ENCODE results near the gene ZFTA. TPM values are rescaled to one million over a fixed set of nuclear protein-coding genes. Genes with fewer than 3 reads are reported as not detected.
"Not testable (repeated sequence)": the region's sequence is repeated elsewhere in the genome, so short reads cannot be mapped to it uniquely, and the experiment has no call there.

Gene ZFTA
- total RNA-seq, 1 donor from 2014 or later: 25.1 TPM

- Histone ChIP-seq H3K4me3 (ENCODE audit: low read depth, low read length) (no peak overlapping the region), H3K36me3 (ENCODE audit: control insufficient read depth, insufficient read depth, low read length) (no peaks in the 10 kb centered on the region), H3K27me3 (ENCODE audit: control insufficient read depth, insufficient read depth, low read length) (no peaks in the 10 kb centered on the region)
- no peak for TF ChIP-seq CTCF (IDR thresholded peaks at IDR 0.05; ENCODE audit: insufficient read depth, low read length, poor library complexity, severe bottlenecking)
- no peak for DNase-seq (ENCODE audit: low read depth)
Measured at GRCh38 chr11:63775191-63775590, 6.6 kb upstream of the ZFTA start.

- DNase-seq (ENCODE audit: low read depth); H3K27me3 ChIP-seq (ENCODE audit: control insufficient read depth, insufficient read depth, low read length); H3K4me3 ChIP-seq (ENCODE audit: low read depth, low read length); H3K36me3 ChIP-seq (ENCODE audit: control insufficient read depth, insufficient read depth, low read length): not testable (repeated sequence)
Measured at GRCh38 chr11:63771741-63772318, 3.3 kb upstream of the ZFTA start.

- no peak for TF ChIP-seq CTCF (IDR thresholded peaks at IDR 0.05; ENCODE audit: insufficient read depth, low read length, poor library complexity, severe bottlenecking)
- DNase-seq (ENCODE audit: low read depth): no peak
Measured at GRCh38 chr11:63770763-63771162, 2.2 kb upstream of the ZFTA start.

GRCh38 chr11:63769714-63770455 lies 1.3 kb upstream of the ZFTA start:
- Histone ChIP-seq H3K27me3 (ENCODE audit: control insufficient read depth, insufficient read depth, low read length) (no peaks in the 10 kb centered on the region), H3K4me3 (ENCODE audit: low read depth, low read length) (peak overlapping the region; percentile 52), H3K36me3 (ENCODE audit: control insufficient read depth, insufficient read depth, low read length) (no peaks in the 10 kb centered on the region)
- TF ChIP-seq CTCF (IDR thresholded peaks at IDR 0.05; ENCODE audit: insufficient read depth, low read length, poor library complexity, severe bottlenecking): no peak
- no peak for DNase-seq (ENCODE audit: low read depth)

More at GRCh38 chr11:63770763-63771162, 2.2 kb upstream of the ZFTA start:
- no peaks in the 10 kb centered on the region for H3K36me3 ChIP-seq (ENCODE audit: control insufficient read depth, insufficient read depth, low read length)
- no peak overlapping the region for H3K4me3 ChIP-seq (ENCODE audit: low read depth, low read length)
- no peaks in the 10 kb centered on the region for H3K27me3 ChIP-seq (ENCODE audit: control insufficient read depth, insufficient read depth, low read length)

- TF ChIP-seq CTCF (IDR thresholded peaks at IDR 0.05; ENCODE audit: insufficient read depth, low read length, poor library complexity, severe bottlenecking): no peak
- Histone ChIP-seq H3K27me3 (ENCODE audit: control insufficient read depth, insufficient read depth, low read length) (no peaks in the 10 kb centered on the region), H3K4me3 (ENCODE audit: low read depth, low read length) (peak overlapping the region; percentile 52), H3K36me3 (ENCODE audit: control insufficient read depth, insufficient read depth, low read length) (no peaks in the 10 kb centered on the region)
- no peak for DNase-seq (ENCODE audit: low read depth)
Measured at GRCh38 chr11:63769042-63769713, 603 bp upstream of the ZFTA start.

GRCh38 chr11:63767565-63768236 lies 874 bp downstream of the ZFTA start:
- H3K27me3 ChIP-seq (ENCODE audit: control insufficient read depth, insufficient read depth, low read length): no peaks in the 10 kb centered on the region
- TF ChIP-seq CTCF (IDR thresholded peaks at IDR 0.05; ENCODE audit: insufficient read depth, low read length, poor library complexity, severe bottlenecking): no peak
- DNase-seq (ENCODE audit: low read depth): peak; percentile 26
- peak overlapping the region; percentile 52 for H3K4me3 ChIP-seq (ENCODE audit: low read depth, low read length)
- no peaks in the 10 kb centered on the region for H3K36me3 ChIP-seq (ENCODE audit: control insufficient read depth, insufficient read depth, low read length)
